MCF 10A (cell line): Measurements from ENCODE around the gene UCK2. TPM values are rescaled to one million over a fixed set of nuclear protein-coding genes. Genes with fewer than 3 reads are reported as not detected.
A peak's percentile ranks its signal among the peaks of the same experiment; 100 is the strongest.
"Not testable (repeated sequence)": the region's sequence is repeated elsewhere in the genome, so short reads cannot be mapped to it uniquely, and the experiment has no call there.

Experiments
- BruUV-seq: library from RNA; stranded (reverse); fragments of 400-500 nt; replicated peaks from 2 replicates; lab custom pipeline; 2021; lab: Mats Ljungman, UMichigan
- CTCF ChIA-PET: fragments of 300-600 bp; sonication (Branson Sonifier 250); formaldehyde crosslinking; extraction: SDS; loops from one replicate; lab custom pipeline; 2021; ENCODE audit warnings: antibody characterized with exemption, inconsistent platforms; lab: Yijun Ruan, JAX
- POLR2A ChIA-PET: fragments of 300-600, 350-650 bp; sonication (Branson Sonifier 250); formaldehyde crosslinking; extraction: SDS; loops from one replicate; lab custom pipeline; 2020; ENCODE audit warnings: antibody characterized with exemption, inconsistent platforms; lab: Yijun Ruan, JAX
- DNase-seq: peaks from one replicate; pipeline ENCODE4 v3.0.0-alpha.2; 2018; ENCODE audit not compliant: unreplicated experiment
- H3K27ac Mint-ChIP-seq: one replicate; pipeline ENCODE4 v1.8.0; 2022; ENCODE audit warnings: mild to moderate bottlenecking, low read depth, mixed read lengths; ENCODE audit not compliant: unreplicated experiment
- H3K27me3 Mint-ChIP-seq: one replicate; pipeline ENCODE4 v1.8.0; 2022; ENCODE audit warnings: mixed read lengths; ENCODE audit not compliant: insufficient read depth, unreplicated experiment
- H3K36me3 Mint-ChIP-seq: one replicate; pipeline ENCODE4 v1.8.0; 2022; ENCODE audit warnings: mild to moderate bottlenecking, moderate library complexity, mixed read lengths; ENCODE audit not compliant: insufficient read depth, unreplicated experiment
- H3K4me1 Mint-ChIP-seq: one replicate; pipeline ENCODE4 v1.8.0; 2022; ENCODE audit warnings: mixed read lengths; ENCODE audit not compliant: insufficient read depth, unreplicated experiment
- H3K4me3 Mint-ChIP-seq: one replicate; pipeline ENCODE4 v1.8.0; 2022; ENCODE audit warnings: mild to moderate bottlenecking, moderate library complexity, mixed read lengths; ENCODE audit not compliant: unreplicated experiment
- H3K9me3 Mint-ChIP-seq: one replicate; pipeline ENCODE4 v1.8.0; 2022; ENCODE audit warnings: mixed read lengths; ENCODE audit not compliant: unreplicated experiment
- intact Hi-C: fragments of 100-400 bp; cut with micrococcal nuclease; formaldehyde crosslinking; loops from 2 replicates; pipeline ENCODE4 v1.14.1; 2022
- total RNA-seq: library from RNA; stranded (reverse); gene quantifications from 2 replicates; pipeline ENCODE4 v1.2.3, GENCODE V29; 2022
- TF ChIP-seq, protein P1 (sequence below): fragments of 200-600 bp; IDR thresholded peaks from one replicate; pipeline ENCODE4 v1.8.0; 2022; ENCODE audit warnings: antibody characterized with exemption, mild to moderate bottlenecking; ENCODE audit not compliant: unreplicated experiment

UCK2 gene
- total RNA-seq, 1 experiment from 2014 or later = 144 TPM

DNA sequence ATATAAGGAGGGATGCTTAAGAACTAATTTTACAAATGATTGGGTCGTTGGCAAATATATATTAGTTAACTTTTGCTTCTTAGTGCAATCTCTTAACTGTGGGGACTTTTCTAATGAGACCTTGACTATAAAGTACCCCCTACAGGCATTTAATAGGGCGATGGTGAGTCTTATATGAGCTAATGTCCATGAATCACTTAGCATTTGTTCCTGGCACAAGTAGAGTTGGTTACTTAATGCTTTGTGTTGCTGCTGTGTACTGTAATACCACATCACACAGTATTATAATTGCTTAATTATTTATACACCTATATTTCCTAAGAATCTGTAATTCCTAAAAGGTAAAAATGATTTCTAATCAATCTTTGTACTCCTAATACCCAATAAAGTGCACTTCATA lies 33.5 kb upstream of the UCK2 start:
- Mint-ChIP-seq H3K9me3 (no peaks in the 10 kb centered on the region), H3K36me3 (peaks cover 4% of the 10 kb centered on the region), H3K4me3 (no peak overlapping the region), H3K4me1 (no peaks in the 10 kb centered on the region), H3K27ac (no peak overlapping the region), H3K27me3 (no peaks in the 10 kb centered on the region)
- intact Hi-C loops = no loop called here
- POLR2A ChIA-PET = interaction anchor here (0.8 to 1.6 kb wide), 3 partner anchors 24 to 104 kb away, joined by 3 to 12 read pairs (median 5); partner anchors contain the start of gene TMCO1
- DNase-seq = peak; percentile 49
- TF ChIP-seq, protein P1, sequence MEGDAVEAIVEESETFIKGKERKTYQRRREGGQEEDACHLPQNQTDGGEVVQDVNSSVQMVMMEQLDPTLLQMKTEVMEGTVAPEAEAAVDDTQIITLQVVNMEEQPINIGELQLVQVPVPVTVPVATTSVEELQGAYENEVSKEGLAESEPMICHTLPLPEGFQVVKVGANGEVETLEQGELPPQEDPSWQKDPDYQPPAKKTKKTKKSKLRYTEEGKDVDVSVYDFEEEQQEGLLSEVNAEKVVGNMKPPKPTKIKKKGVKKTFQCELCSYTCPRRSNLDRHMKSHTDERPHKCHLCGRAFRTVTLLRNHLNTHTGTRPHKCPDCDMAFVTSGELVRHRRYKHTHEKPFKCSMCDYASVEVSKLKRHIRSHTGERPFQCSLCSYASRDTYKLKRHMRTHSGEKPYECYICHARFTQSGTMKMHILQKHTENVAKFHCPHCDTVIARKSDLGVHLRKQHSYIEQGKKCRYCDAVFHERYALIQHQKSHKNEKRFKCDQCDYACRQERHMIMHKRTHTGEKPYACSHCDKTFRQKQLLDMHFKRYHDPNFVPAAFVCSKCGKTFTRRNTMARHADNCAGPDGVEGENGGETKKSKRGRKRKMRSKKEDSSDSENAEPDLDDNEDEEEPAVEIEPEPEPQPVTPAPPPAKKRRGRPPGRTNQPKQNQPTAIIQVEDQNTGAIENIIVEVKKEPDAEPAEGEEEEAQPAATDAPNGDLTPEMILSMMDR = no peak
- BruUV-seq = no TSS peak
- CTCF ChIA-PET = interaction anchor here (0.6 to 0.7 kb wide), 5 partner anchors 21 to 1266 kb away, joined by 3 to 6 read pairs (median 3); no protein-coding TSS in a partner anchor

DNA sequence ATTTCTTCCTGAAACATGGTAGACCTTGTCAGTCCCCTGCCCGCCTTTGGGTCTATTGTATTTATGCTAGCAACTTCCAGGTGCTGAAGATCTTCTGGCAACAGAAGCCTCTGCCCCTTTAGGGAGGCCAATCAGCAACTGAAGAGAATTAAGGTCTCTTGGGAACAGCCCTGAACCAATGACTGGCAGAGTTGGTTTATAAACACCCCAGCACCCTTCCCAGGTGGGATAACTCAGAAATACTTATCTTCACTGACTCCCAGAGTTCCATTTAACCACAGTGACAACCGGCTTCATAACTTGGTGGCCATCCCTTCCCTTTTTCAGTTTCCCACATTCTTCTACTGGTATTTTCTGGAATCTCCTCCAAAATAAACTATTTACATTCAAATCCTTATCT lies 31.5 kb upstream of the UCK2 start:
- TF ChIP-seq, protein P1 = no peak
- H3K36me3 Mint-ChIP-seq = peaks cover 4% of the 10 kb centered on the region
- CTCF ChIA-PET = interaction anchor here (0.9 to 1.4 kb wide), 2 partner anchors 118 to 120 kb away, joined by 3 to 4 read pairs; no protein-coding TSS in a partner anchor
- no peaks in the 10 kb centered on the region for H3K4me1 Mint-ChIP-seq
- H3K27ac Mint-ChIP-seq = no peak overlapping the region
- H3K9me3 Mint-ChIP-seq = peaks cover 17% of the 10 kb centered on the region
- no peak for DNase-seq
- POLR2A ChIA-PET = interaction anchor here (1.2 kb wide), 1 partner anchor 108 kb away, joined by 4 read pairs; no protein-coding TSS in a partner anchor
- H3K27me3 Mint-ChIP-seq = no peaks in the 10 kb centered on the region
- intact Hi-C loops = no loop called here
- no peak overlapping the region for H3K4me3 Mint-ChIP-seq
- no TSS peak for BruUV-seq

DNA sequence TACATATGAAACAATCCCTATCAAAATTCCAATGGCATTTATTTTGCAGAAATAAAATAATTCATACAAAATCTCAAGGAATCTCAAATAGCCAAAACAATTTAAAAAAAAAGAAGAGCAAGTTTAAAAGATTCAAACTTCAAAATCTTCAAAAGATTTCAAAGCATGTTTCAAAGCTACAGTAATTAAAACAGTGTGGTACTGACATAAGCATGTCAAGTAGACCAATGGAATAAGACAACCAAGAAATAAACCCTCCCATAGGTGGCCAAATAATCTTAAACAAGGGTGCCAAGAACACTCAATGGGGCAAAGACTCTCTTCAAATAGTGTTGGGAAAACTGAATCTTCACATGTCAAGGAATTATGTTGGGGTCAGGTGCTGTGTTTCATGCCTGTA lies 28.0 kb upstream of the UCK2 start:
- no peaks in the 10 kb centered on the region for H3K4me1 Mint-ChIP-seq
- H3K9me3 Mint-ChIP-seq = peaks cover 17% of the 10 kb centered on the region
- ChIA-PET POLR2A (no interaction called here), CTCF (interaction anchor here (0.7 to 1.1 kb wide), 2 partner anchors 11 to 29 kb away, joined by 3 read pairs; no protein-coding TSS in a partner anchor)
- peaks cover 4% of the 10 kb centered on the region for H3K36me3 Mint-ChIP-seq
- no peak for DNase-seq
- H3K4me3 Mint-ChIP-seq = no peak overlapping the region
- no peak overlapping the region for H3K27ac Mint-ChIP-seq
- no peaks in the 10 kb centered on the region for H3K27me3 Mint-ChIP-seq
- intact Hi-C loops = no loop called here
- TF ChIP-seq, protein P1 = no peak
- no TSS peak for BruUV-seq

DNA sequence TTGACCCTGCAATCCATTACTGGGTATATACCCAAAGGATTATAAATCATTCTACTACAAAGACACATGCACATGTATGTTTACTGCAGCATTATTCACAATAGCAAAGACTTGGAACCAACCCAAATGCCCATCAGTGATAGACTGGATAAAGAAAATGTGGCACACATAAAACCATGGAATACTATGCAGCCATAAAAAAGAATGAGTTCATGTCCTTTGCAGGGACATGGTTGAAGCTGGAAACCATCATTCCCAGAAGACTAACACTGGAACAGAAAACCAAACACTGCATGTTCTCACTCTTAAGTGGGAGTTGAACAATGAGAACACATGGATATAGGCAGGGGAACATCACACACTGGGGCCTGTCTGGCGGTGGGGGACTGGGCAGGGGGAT lies 22.9 kb upstream of the UCK2 start:
- DNase-seq, H3K4me3 Mint-ChIP-seq, BruUV-seq, H3K27ac Mint-ChIP-seq, H3K27me3 Mint-ChIP-seq, intact Hi-C loops, H3K36me3 Mint-ChIP-seq, H3K4me1 Mint-ChIP-seq, POLR2A ChIA-PET: not testable (repeated sequence)
- CTCF ChIA-PET = interaction anchor here (0.6 to 1.6 kb wide), 3 partner anchors 111 to 219 kb away, joined by 3 to 4 read pairs (median 3); no protein-coding TSS in a partner anchor
- peaks cover 14% of the 10 kb centered on the region for H3K9me3 Mint-ChIP-seq
